Cerebellar cortex (tissue), 1 donor: ENCODE results near the gene NPEPPS.

Experiments used
- DNase-seq: peaks from one replicate; pipeline ENCODE4 v3.0.0-alpha.2; 2015; ENCODE audit warnings: low spot score

Gene NPEPPS

DNA sequence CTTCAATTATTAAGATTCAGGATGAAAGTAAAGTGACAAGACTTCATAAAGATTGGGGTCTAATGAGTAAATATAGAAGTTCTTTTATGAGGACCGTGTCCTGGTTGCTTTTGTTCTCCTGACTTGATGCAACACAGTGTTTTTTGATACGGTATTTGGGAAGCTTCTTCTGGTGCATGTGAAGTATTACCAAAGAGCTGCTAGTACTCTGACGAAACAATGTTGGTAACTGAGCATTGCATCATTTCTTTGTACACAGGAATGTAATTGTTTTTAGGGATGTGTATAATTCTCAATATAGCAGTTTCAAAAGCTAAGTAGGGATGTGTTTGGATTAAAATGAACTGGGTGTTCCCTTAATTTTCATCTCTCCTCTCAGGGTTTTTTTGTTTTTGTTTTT, 134.7 kb downstream of the NPEPPS start:
- DNase-seq: no peak

- DNase-seq: no peak
Observed at GRCh38 chr17:47669081-47669480, 138.2 kb downstream of the NPEPPS start.

DNA sequence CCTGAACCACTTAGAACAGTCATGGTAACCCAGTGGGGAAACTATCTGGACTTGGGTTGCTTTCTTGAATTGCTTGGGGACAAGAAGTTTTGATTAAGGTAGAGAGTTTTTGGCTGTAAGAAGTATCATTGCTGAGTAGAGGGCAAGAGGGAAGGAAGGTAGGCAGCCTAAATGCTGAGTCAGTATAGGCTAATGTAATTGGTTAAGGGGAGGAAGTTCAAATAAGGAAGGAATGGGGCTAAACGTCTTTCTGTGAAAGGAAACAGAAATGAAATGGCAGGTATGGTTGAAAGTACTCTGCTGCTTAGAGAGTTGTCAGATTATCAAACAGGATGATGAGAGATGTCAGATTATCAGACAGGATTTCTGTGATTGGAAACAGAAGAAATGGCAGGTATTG, 139.2 kb downstream of the NPEPPS start:
- DNase-seq: no peak
